ENCODE results near the gene ASB18.

Gene ASB18

GRCh38 chr2:236240228-236240990, 23.8 kb downstream of the ASB18 start:
- no peaks in the 10 kb centered on the region for H4K20me1 ChIP-seq (ENCODE audit: insufficient read depth, low read length, poor library complexity, severe bottlenecking)

GRCh38 chr2:236239276-236240065, 24.7 kb downstream of the ASB18 start:
- no peaks in the 10 kb centered on the region; the same call in 1 of the 2 replicates for H3K9me3 ChIP-seq (ENCODE audit: insufficient read depth, low read depth, low read length)
- H3K9ac ChIP-seq (ENCODE audit: low read depth, low read length, poor library complexity, severe bottlenecking): no peak overlapping the region
- H4K20me1 ChIP-seq (ENCODE audit: insufficient read depth, low read length, poor library complexity, severe bottlenecking): no peaks in the 10 kb centered on the region
- no peaks in the 10 kb centered on the region for H3K36me3 ChIP-seq (ENCODE audit: insufficient read depth, low read length)
- TF ChIP-seq CTCF (conservative IDR thresholded peaks at IDR 0.05; ENCODE audit: low read length): no peak
- no peak for TF ChIP-seq EZH2phosphoT487 (IDR thresholded peaks at IDR 0.05; ENCODE audit: borderline replicate concordance)
- no peaks in the 10 kb centered on the region for H3F3A ChIP-seq (ENCODE audit: low read depth)
- H3K27me3 ChIP-seq (ENCODE audit: insufficient read depth, low read length, poor library complexity, severe bottlenecking): no peaks in the 10 kb centered on the region
- no peak overlapping the region for H3K4me3 ChIP-seq (ENCODE audit: low read length, poor library complexity, severe bottlenecking)
- no peak overlapping the region for H2AFZ ChIP-seq (ENCODE audit: low read length)
- H3K79me2 ChIP-seq (ENCODE audit: insufficient read depth, low read length): no peaks in the 10 kb centered on the region
- H3K4me1 ChIP-seq (ENCODE audit: insufficient read depth, low read length, poor library complexity, severe bottlenecking): no peaks in the 10 kb centered on the region
- no peak overlapping the region for H3K4me2 ChIP-seq (ENCODE audit: low read depth, low read length, poor library complexity, severe bottlenecking)
- H3K9me2 ChIP-seq (replicated peaks; ENCODE audit: low read depth, low read length): no peaks in the 10 kb centered on the region

More at GRCh38 chr2:236240228-236240990, 23.8 kb downstream of the ASB18 start:
- Histone ChIP-seq H3K79me2 (ENCODE audit: insufficient read depth, low read length) (no peaks in the 10 kb centered on the region), H3K9me2 (replicated peaks; ENCODE audit: low read depth, low read length) (no peaks in the 10 kb centered on the region), H3K9ac (ENCODE audit: low read depth, low read length, poor library complexity, severe bottlenecking) (no peak overlapping the region), H3K36me3 (ENCODE audit: insufficient read depth, low read length) (no peaks in the 10 kb centered on the region), H3K27me3 (ENCODE audit: insufficient read depth, low read length, poor library complexity, severe bottlenecking) (no peaks in the 10 kb centered on the region), H3K4me2 (ENCODE audit: low read depth, low read length, poor library complexity, severe bottlenecking) (no peak overlapping the region), H3K9me3 (ENCODE audit: insufficient read depth, low read depth, low read length) (no peaks in the 10 kb centered on the region; the same call in 1 of the 2 replicates), H2AFZ (ENCODE audit: low read length) (no peak overlapping the region), H3K4me3 (ENCODE audit: low read length, poor library complexity, severe bottlenecking) (no peak overlapping the region), H3K4me1 (ENCODE audit: insufficient read depth, low read length, poor library complexity, severe bottlenecking) (no peaks in the 10 kb centered on the region), H3F3A (ENCODE audit: low read depth) (no peaks in the 10 kb centered on the region)
- no peak for TF ChIP-seq CTCF (conservative IDR thresholded peaks at IDR 0.05; ENCODE audit: low read length)
- TF ChIP-seq EZH2phosphoT487 (IDR thresholded peaks at IDR 0.05; ENCODE audit: borderline replicate concordance): no peak

GRCh38 chr2:236238751-236239150, 25.5 kb downstream of the ASB18 start:
- Histone ChIP-seq H4K20me1 (ENCODE audit: insufficient read depth, low read length, poor library complexity, severe bottlenecking) (no peaks in the 10 kb centered on the region), H3K9ac (ENCODE audit: low read depth, low read length, poor library complexity, severe bottlenecking) (no peak overlapping the region), H3K36me3 (ENCODE audit: insufficient read depth, low read length) (no peaks in the 10 kb centered on the region), H3K4me1 (ENCODE audit: insufficient read depth, low read length, poor library complexity, severe bottlenecking) (no peaks in the 10 kb centered on the region), H3K9me2 (replicated peaks; ENCODE audit: low read depth, low read length) (no peaks in the 10 kb centered on the region), H3K4me3 (ENCODE audit: low read length, poor library complexity, severe bottlenecking) (no peak overlapping the region), H3K9me3 (ENCODE audit: insufficient read depth, low read depth, low read length) (no peaks in the 10 kb centered on the region; the same call in 1 of the 2 replicates), H3K79me2 (ENCODE audit: insufficient read depth, low read length) (no peaks in the 10 kb centered on the region), H3K27me3 (ENCODE audit: insufficient read depth, low read length, poor library complexity, severe bottlenecking) (no peaks in the 10 kb centered on the region), H3K4me2 (ENCODE audit: low read depth, low read length, poor library complexity, severe bottlenecking) (no peak overlapping the region), H2AFZ (ENCODE audit: low read length) (no peak overlapping the region), H3F3A (ENCODE audit: low read depth) (no peaks in the 10 kb centered on the region)
- TF ChIP-seq CTCF (conservative IDR thresholded peaks at IDR 0.05; ENCODE audit: low read length) (no peak), EZH2phosphoT487 (IDR thresholded peaks at IDR 0.05; ENCODE audit: borderline replicate concordance) (no peak)

All from Loucy (cell line).